GM23248 (cell line): Measurements from ENCODE around the gene TECPR2.

ENCODE experiments used
- EZH2 ChIP-seq: fragments of 200-600 bp; sonication (generic); IDR thresholded peaks from 2 replicates; pipeline ENCODE4 v1.6.1; 2018; ENCODE audit warnings: antibody characterized with exemption, mild to moderate bottlenecking; ENCODE audit not compliant: insufficient read depth, poor library complexity, severe bottlenecking
- EZH2phosphoT487 ChIP-seq: fragments of 200-600 bp; sonication (generic); IDR thresholded peaks from 2 replicates; pipeline ENCODE4 v1.6.1; 2018; ENCODE audit warnings: antibody characterized with exemption, moderate library complexity, mild to moderate bottlenecking, low read depth; ENCODE audit not compliant: insufficient read depth

- no peak for TF ChIP-seq EZH2
- 0 out of 2 replicates have a peak, but pooled peaks have one; percentile 33 for TF ChIP-seq EZH2phosphoT487
These were observed 182.9 kb downstream of the TECPR2 start for GRCh38 chr14:102545461-102546265.
